ENCODE measurements around the gene ZNF83. TPM values are rescaled to one million over a fixed set of nuclear protein-coding genes. Genes with fewer than 3 reads are reported as not detected.

The ZNF83 gene
- total RNA-seq, 2 donors from 2014 or later: 9.6 to 19.7 TPM

DNA sequence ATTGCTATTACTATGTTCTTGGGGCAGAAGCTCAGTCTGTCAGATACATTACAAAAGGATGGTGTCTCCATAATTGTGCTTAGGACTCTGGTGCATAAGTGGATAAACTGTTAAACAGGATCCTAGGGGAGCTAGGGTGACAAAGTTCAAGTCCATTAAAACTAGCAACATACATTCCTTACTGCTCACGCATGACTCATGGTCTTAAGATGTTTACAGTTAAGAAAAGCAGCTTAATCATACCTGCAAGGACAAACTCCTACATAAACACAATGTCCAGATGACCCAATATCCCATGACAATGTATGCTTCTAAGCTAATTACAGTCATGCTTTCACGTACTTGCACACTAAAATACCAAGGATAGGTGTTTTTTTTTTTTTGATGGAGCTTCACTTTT, 71.6 kb downstream of the ZNF83 start:
- no peaks in the 10 kb centered on the region for H3K27me3 ChIP-seq
- TF ChIP-seq, protein P1, sequence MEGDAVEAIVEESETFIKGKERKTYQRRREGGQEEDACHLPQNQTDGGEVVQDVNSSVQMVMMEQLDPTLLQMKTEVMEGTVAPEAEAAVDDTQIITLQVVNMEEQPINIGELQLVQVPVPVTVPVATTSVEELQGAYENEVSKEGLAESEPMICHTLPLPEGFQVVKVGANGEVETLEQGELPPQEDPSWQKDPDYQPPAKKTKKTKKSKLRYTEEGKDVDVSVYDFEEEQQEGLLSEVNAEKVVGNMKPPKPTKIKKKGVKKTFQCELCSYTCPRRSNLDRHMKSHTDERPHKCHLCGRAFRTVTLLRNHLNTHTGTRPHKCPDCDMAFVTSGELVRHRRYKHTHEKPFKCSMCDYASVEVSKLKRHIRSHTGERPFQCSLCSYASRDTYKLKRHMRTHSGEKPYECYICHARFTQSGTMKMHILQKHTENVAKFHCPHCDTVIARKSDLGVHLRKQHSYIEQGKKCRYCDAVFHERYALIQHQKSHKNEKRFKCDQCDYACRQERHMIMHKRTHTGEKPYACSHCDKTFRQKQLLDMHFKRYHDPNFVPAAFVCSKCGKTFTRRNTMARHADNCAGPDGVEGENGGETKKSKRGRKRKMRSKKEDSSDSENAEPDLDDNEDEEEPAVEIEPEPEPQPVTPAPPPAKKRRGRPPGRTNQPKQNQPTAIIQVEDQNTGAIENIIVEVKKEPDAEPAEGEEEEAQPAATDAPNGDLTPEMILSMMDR (IDR thresholded peaks at IDR 0.05): no peak
- no peaks in the 10 kb centered on the region for H3K9me3 ChIP-seq
- no peaks in the 10 kb centered on the region for H3K4me1 ChIP-seq
- H3K36me3 ChIP-seq: no peaks in the 10 kb centered on the region
- H3K4me3 ChIP-seq: no peak overlapping the region
- intact Hi-C loops (cut with DNase I): no loop called here
- no peak overlapping the region for H3K27ac ChIP-seq
- DNase-seq: no peak
- H3K9ac ChIP-seq (ENCODE audit: low read depth in 2 of 2, low read length in 2 of 2): no peak overlapping the region

DNA sequence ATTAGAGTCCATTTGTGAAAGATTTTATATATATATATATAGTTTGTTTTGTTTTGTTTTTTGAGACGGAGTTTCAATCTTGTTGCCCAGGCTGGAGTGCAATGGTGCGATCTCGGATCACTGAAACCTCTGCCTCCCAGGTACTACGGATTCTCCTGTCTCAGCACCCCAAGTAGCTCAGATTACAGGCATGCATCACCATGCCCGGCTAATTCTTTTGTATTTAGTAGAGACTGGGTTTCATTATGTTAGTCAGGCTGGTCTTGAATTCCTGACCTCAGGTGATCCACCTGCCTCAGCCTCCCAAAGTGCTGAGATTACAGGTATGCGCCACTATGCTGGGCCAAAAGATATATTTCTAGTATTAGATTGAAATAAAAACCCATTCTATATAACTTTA, 72.0 kb downstream of the ZNF83 start:
- no peak for DNase-seq
- Histone ChIP-seq H3K4me3 (no peak overlapping the region), H3K4me1 (no peaks in the 10 kb centered on the region), H3K9me3 (no peaks in the 10 kb centered on the region), H3K36me3 (no peaks in the 10 kb centered on the region), H3K27ac (no peak overlapping the region), H3K27me3 (no peaks in the 10 kb centered on the region), H3K9ac (ENCODE audit: low read depth in 2 of 2, low read length in 2 of 2) (no peak overlapping the region)
- intact Hi-C loops (cut with DNase I): no loop called here
- TF ChIP-seq, protein P1 (IDR thresholded peaks at IDR 0.05): no peak

Other genes with a start within 250 kb of the ZNF83 start
- 10 to 100 TPM in 1 of 2 donors, 1 to 10 TPM in 1; 7.8 to 11.5 TPM for gene ZNF528, start 240.5 kb downstream of the ZNF83 start, total RNA-seq
- under 1 TPM in 1 of 2 donors, not detected in 1; 0.12 TPM for gene ZNF534, start 209.2 kb downstream of the ZNF83 start, total RNA-seq
- under 1 TPM; 0.27 to 0.40 TPM for gene ZNF578, start 184.8 kb downstream of the ZNF83 start, total RNA-seq
- gene ZNF808, start 110.7 kb downstream of the ZNF83 start, total RNA-seq: 10 to 100 TPM; 27.9 to 28.7 TPM
- 10 to 100 TPM; 20.2 to 20.6 TPM for gene ZNF701, start 68.1 kb downstream of the ZNF83 start, total RNA-seq
- gene ZNF611, start 96.7 kb upstream of the ZNF83 start, total RNA-seq: 10 to 100 TPM in 1 of 2 donors, 1 to 10 TPM in 1; 9.8 to 17.7 TPM
- gene ZNF600, start 148.4 kb upstream of the ZNF83 start, total RNA-seq: 10 to 100 TPM; 10.4 to 13.2 TPM
- 10 to 100 TPM; 24.5 to 25.0 TPM for gene ZNF28, start 183.3 kb upstream of the ZNF83 start, total RNA-seq
- gene ZNF468, start 219.3 kb upstream of the ZNF83 start, total RNA-seq: 10 to 100 TPM; 17.1 to 25.8 TPM

Data from colonic mucosa (tissue), 4 donors.